ENCODE measurements around the gene TMEM250. TPM values are rescaled to one million over a fixed set of nuclear protein-coding genes. Genes with fewer than 3 reads are reported as not detected.

The TMEM250 gene
- total and polyA plus RNA-seq, 9 of the 15 experiments (the other 6 are each of a cell fraction or from before 2014, with no cell fraction given) = 0.32 to 44.6 (median 12.2) TPM

GRCh38 chr9:136093995-136094881 lies 24.4 kb downstream of the TMEM250 start (continued):
- no peak for TF ChIP-seq RFX7 (CRISPR knock-in tag; IDR thresholded peaks at IDR 0.05)
- TF ChIP-seq ZNF77 (CRISPR knock-in tag; IDR thresholded peaks at IDR 0.05) = no peak
- no peak for TF ChIP-seq ZNF174 (CRISPR knock-in tag; IDR thresholded peaks at IDR 0.05)
- TF ChIP-seq ETV6 (IDR thresholded peaks at IDR 0.05; ENCODE audit: borderline replicate concordance in 1 of 2, low read depth in 2 of 2, low read length in 1 of 2) = no peak
- TF ChIP-seq ETV6 (CRISPR knock-in tag; IDR thresholded peaks at IDR 0.05; ENCODE audit: borderline replicate concordance) = peak; percentile 11; the same call in 1 of the 2 replicates
- TF ChIP-seq IFI16 (CRISPR knock-in tag; IDR thresholded peaks at IDR 0.05) = no peak
- no peak for TF ChIP-seq RAD21 (CRISPR knock-in tag; conservative IDR thresholded peaks at IDR 0.05 in 1 of 2, IDR thresholded peaks at IDR 0.05 in 1 of 2)
- no peak for TF ChIP-seq PHTF2 (CRISPR knock-in tag; IDR thresholded peaks at IDR 0.05)
- TF ChIP-seq KDM2B (CRISPR knock-in tag; IDR thresholded peaks at IDR 0.05) = no peak; the same call in 1 of the 2 replicates
- peak; percentile 55; the same call in 1 of the 2 replicates for TF ChIP-seq ZBTB7A (IDR thresholded peaks at IDR 0.05; ENCODE audit: borderline replicate concordance, control insufficient read depth, low read depth, low read length)
- TF ChIP-seq, protein P1, sequence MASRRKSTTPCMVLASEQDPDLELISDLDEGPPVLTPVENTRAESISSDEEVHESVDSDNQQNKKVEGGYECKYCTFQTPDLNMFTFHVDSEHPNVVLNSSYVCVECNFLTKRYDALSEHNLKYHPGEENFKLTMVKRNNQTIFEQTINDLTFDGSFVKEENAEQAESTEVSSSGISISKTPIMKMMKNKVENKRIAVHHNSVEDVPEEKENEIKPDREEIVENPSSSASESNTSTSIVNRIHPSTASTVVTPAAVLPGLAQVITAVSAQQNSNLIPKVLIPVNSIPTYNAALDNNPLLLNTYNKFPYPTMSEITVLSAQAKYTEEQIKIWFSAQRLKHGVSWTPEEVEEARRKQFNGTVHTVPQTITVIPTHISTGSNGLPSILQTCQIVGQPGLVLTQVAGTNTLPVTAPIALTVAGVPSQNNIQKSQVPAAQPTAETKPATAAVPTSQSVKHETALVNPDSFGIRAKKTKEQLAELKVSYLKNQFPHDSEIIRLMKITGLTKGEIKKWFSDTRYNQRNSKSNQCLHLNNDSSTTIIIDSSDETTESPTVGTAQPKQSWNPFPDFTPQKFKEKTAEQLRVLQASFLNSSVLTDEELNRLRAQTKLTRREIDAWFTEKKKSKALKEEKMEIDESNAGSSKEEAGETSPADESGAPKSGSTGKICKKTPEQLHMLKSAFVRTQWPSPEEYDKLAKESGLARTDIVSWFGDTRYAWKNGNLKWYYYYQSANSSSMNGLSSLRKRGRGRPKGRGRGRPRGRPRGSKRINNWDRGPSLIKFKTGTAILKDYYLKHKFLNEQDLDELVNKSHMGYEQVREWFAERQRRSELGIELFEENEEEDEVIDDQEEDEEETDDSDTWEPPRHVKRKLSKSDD (conservative IDR thresholded peaks at IDR 0.05; ENCODE audit: low read length) = no peak
- TF ChIP-seq U2AF2 (optimal IDR thresholded peaks at IDR 0.05; ENCODE audit: low read depth, low read length) = no peak
- TF ChIP-seq, protein P2, sequence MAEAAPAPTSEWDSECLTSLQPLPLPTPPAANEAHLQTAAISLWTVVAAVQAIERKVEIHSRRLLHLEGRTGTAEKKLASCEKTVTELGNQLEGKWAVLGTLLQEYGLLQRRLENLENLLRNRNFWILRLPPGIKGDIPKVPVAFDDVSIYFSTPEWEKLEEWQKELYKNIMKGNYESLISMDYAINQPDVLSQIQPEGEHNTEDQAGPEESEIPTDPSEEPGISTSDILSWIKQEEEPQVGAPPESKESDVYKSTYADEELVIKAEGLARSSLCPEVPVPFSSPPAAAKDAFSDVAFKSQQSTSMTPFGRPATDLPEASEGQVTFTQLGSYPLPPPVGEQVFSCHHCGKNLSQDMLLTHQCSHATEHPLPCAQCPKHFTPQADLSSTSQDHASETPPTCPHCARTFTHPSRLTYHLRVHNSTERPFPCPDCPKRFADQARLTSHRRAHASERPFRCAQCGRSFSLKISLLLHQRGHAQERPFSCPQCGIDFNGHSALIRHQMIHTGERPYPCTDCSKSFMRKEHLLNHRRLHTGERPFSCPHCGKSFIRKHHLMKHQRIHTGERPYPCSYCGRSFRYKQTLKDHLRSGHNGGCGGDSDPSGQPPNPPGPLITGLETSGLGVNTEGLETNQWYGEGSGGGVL (CRISPR knock-in tag; IDR thresholded peaks at IDR 0.05) = no peak
- no peak for TF ChIP-seq CSDE1 (IDR thresholded peaks at IDR 0.05)
- TF ChIP-seq ZZZ3 (IDR thresholded peaks at IDR 0.05) = no peak
- no peak for TF ChIP-seq ZNF518B (CRISPR knock-in tag; IDR thresholded peaks at IDR 0.05)
- TF ChIP-seq NCOR1 (IDR thresholded peaks at IDR 0.05) = no peak
- no peak for TF ChIP-seq SRF (CRISPR knock-in tag; IDR thresholded peaks at IDR 0.05)
- TF ChIP-seq MTA2 (IDR thresholded peaks at IDR 0.05; ENCODE audit: low read depth) = no peak
- TF ChIP-seq KDM5B (IDR thresholded peaks at IDR 0.05; ENCODE audit: insufficient replicate concordance, low read depth, low read length) = no peak
